ENCODE measurements around the gene ATRIP. TPM values are rescaled to one million over a fixed set of nuclear protein-coding genes. Genes with fewer than 3 reads are reported as not detected.

Gene ATRIP
- total RNA-seq: 10 to 100 TPM; 11.7 to 16.1 TPM
- 11.6 TPM for polyA plus RNA-seq (2013, experiment 1 of 2)
- 15.2 TPM for polyA plus RNA-seq (2013, experiment 2 of 2)
- long read RNA-seq, experiment 1, full-length matches to known transcripts: 3 of 6 reads
- long read RNA-seq, experiment 1, partial matches to known transcripts: 2 of 6 reads
- long read RNA-seq, experiment 1, other reads (novel, unspliced or antisense): 1 of 6 reads
- long read RNA-seq, experiment 2, full-length matches to known transcripts: 17 of 26 reads
- long read RNA-seq, experiment 2, partial matches to known transcripts: 1 of 26 reads
- long read RNA-seq, experiment 2, other reads (novel, unspliced or antisense): 8 of 26 reads
- long read RNA-seq, experiment 3, partial matches to known transcripts: 5 of 9 reads
- long read RNA-seq, experiment 3, other reads (novel, unspliced or antisense): 4 of 9 reads
- long read RNA-seq, experiment 4: 0 reads

DNA sequence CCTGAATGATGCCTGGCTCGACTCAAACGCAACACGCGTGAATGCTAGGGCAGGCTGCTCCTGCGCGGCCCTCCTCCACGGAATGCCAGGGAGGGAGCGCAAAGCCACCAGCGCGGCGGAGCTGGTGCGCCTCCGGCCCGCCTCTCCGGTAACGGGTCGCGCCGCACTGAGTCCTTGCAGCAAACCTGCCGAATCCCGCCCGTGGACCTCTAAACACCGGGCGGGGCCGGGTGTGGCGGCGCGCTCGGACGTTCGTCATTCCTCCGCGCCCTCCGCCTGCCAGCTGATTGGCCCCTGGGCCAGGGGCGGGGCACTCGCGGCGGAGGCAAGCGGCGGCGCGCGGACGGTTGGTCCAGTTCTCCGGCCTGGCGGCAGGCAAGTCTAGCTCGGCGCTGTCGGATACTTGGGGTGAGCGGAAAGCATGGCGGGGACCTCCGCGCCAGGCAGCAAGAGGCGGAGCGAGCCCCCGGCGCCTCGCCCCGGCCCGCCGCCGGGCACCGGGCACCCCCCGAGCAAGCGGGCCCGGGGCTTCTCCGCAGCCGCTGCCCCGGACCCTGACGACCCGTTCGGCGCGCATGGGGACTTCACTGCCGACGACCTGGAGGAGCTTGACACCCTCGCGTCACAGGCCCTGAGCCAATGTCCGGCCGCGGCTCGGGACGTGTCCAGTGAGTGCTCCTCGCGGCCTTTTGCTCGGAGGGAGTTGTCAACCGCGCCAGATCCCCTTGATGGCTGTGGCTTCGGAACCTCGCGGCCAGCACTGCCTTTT, at the start of gene ATRIP:
Gene ATRIP (plus strand): TSS at position 313 of the 769 bp plus-strand sequence. CDS start 109 bp downstream, at position 422.
- Histone ChIP-seq H3K4me1 (ENCODE audit: control insufficient read depth, insufficient read depth, low read length) (no peaks in the 10 kb centered on the region), H3K27ac (ENCODE audit: low read depth, low read length) (peak within 1 kb of the TSS; percentile 74), H3K4me3 (ENCODE audit: low read length) (peak within 1 kb of the TSS; percentile 98), H3K9me3 (ENCODE audit: control insufficient read depth, low read length) (no peaks in the 10 kb centered on the region), H3K36me3 (ENCODE audit: control insufficient read depth, insufficient read depth, low read length) (peaks cover 40% of the 10 kb centered on the region), H3K27me3 (ENCODE audit: control insufficient read depth, insufficient read depth, low read length, poor library complexity, severe bottlenecking) (no peaks in the 10 kb centered on the region), H3K9ac (ENCODE audit: extremely low read depth, low read length, poor library complexity, severe bottlenecking) (peak within 1 kb of the TSS; percentile 67)
- H3K4me3 Mint-ChIP-seq: peak within 1 kb of the TSS; percentile 77
- WGBS, 2 experiments (ENCODE audit: insufficient coverage in 1 of 2, insufficient read length in 1 of 2): 0 to 1% methylated on average over 20 to 91 of the region's 91 CpGs
- H3K27me3 Mint-ChIP-seq (ENCODE audit: insufficient read depth): no peaks in the 10 kb centered on the region
- H3K27ac Mint-ChIP-seq: peak within 1 kb of the TSS; percentile 88
- DNase-seq: peak; percentile 96
- no peaks in the 10 kb centered on the region for H3K9me3 Mint-ChIP-seq
- peaks cover 19% of the 10 kb centered on the region for H3K4me1 Mint-ChIP-seq
- peaks cover 26% of the 10 kb centered on the region for H3K36me3 Mint-ChIP-seq (ENCODE audit: low read depth)
- TF ChIP-seq, protein P1, sequence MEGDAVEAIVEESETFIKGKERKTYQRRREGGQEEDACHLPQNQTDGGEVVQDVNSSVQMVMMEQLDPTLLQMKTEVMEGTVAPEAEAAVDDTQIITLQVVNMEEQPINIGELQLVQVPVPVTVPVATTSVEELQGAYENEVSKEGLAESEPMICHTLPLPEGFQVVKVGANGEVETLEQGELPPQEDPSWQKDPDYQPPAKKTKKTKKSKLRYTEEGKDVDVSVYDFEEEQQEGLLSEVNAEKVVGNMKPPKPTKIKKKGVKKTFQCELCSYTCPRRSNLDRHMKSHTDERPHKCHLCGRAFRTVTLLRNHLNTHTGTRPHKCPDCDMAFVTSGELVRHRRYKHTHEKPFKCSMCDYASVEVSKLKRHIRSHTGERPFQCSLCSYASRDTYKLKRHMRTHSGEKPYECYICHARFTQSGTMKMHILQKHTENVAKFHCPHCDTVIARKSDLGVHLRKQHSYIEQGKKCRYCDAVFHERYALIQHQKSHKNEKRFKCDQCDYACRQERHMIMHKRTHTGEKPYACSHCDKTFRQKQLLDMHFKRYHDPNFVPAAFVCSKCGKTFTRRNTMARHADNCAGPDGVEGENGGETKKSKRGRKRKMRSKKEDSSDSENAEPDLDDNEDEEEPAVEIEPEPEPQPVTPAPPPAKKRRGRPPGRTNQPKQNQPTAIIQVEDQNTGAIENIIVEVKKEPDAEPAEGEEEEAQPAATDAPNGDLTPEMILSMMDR (conservative IDR thresholded peaks at IDR 0.05): no peak

DNA sequence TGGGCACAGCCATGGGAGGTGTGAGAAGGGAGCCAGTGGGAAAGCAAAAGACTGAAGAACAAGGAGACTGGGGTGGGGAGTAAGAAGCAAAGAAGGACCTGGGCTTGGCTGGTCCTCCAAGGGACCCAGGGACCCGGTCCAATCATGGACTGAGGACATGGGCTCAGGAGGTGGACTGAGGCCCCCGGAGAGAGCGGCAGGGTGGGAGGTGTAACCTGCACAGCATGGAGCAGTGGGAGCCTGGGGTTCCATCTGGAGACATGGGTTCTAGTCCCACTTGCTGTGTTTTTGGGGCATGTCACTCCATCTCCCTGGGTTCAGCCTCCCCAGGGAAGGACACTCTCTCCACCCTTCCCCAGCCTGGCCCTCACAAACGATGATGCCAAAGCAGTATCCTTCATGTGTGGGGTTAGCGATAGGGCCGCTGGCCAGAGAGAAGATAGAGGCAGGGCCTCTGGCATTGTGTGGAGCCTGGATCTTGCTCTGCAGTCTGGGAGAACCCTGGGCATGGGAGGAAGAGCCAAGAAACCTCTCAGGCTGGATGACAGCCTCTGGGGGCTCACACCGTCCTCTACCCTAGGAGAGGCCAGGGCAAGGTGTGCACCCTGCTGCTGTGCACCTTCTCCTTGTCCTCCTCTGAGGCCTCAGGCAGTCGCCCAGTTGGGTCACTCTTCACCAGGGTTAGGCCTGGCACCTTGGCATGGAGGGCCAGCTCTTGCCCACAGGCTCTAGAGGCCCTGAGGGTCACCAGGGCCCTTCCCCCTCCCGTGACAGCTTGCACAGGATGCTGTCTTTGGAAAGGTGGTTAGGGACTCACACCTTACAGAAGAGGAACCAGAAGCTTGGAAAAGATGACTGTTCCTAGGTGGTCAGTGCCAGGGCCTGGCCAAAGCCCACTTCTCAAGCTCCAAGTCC, 48.5 kb upstream of the ATRIP start:
- WGBS, 2 experiments (ENCODE audit: insufficient coverage in 1 of 2, insufficient read length in 1 of 2): 85 to 95% methylated on average over 9 of the region's 9 CpGs

More for the DNA sequence above, 48.5 kb upstream of the ATRIP start:
- Mint-ChIP-seq H3K9me3 (no peaks in the 10 kb centered on the region), H3K27ac (no peak overlapping the region), H3K4me1 (no peaks in the 10 kb centered on the region), H3K4me3 (no peak overlapping the region), H3K36me3 (ENCODE audit: low read depth) (peaks cover 16% of the 10 kb centered on the region), H3K27me3 (ENCODE audit: insufficient read depth) (peaks cover 11% of the 10 kb centered on the region)
- Histone ChIP-seq H3K27ac (ENCODE audit: low read depth, low read length) (no peak overlapping the region), H3K27me3 (ENCODE audit: control insufficient read depth, insufficient read depth, low read length, poor library complexity, severe bottlenecking) (peaks cover 5% of the 10 kb centered on the region), H3K9ac (ENCODE audit: extremely low read depth, low read length, poor library complexity, severe bottlenecking) (no peak overlapping the region), H3K9me3 (ENCODE audit: control insufficient read depth, low read length) (no peaks in the 10 kb centered on the region), H3K4me1 (ENCODE audit: control insufficient read depth, insufficient read depth, low read length) (no peaks in the 10 kb centered on the region), H3K36me3 (ENCODE audit: control insufficient read depth, insufficient read depth, low read length) (peaks cover 16% of the 10 kb centered on the region), H3K4me3 (ENCODE audit: low read length) (no peak overlapping the region)
- DNase-seq: peak; percentile 44
- TF ChIP-seq, protein P1 (conservative IDR thresholded peaks at IDR 0.05): no peak
